ENCODE measurements around the gene SGSM1.

Gene SGSM1

GRCh38 chr22:24935771-24936483 lies 129.9 kb downstream of the SGSM1 start:
- Histone ChIP-seq H3K4me3 (ENCODE audit: low read depth, low read length) (no peak overlapping the region), H3K4me1 (ENCODE audit: control insufficient read depth, insufficient read depth, low read length) (no peaks in the 10 kb centered on the region), H3K36me3 (ENCODE audit: control insufficient read depth in 2 of 2, insufficient read depth in 1 of 2, low read length in 2 of 2) (no peaks in the 10 kb centered on the region), H3K27ac (ENCODE audit: extremely low read depth, low read depth, low read length) (no peak overlapping the region), H3K9me3 (ENCODE audit: control insufficient read depth, insufficient read depth, low read depth, low read length) (no peaks in the 10 kb centered on the region)
- peak; percentile 83 for TF ChIP-seq ZNF366 (tag by site-specific recombination; conservative IDR thresholded peaks at IDR 0.05)
- peak; percentile 82 for TF ChIP-seq ZFHX2 (tag by site-specific recombination; conservative IDR thresholded peaks at IDR 0.05)
- TF ChIP-seq ZBTB17 (tag by site-specific recombination; IDR thresholded peaks at IDR 0.05), result peak; percentile 73
- 0 out of 2 replicates have a peak, but pooled peaks have one; percentile 6 for TF ChIP-seq ZNF133 (tag by site-specific recombination; IDR thresholded peaks at IDR 0.05)
- TF ChIP-seq ZBTB44 (tag by site-specific recombination; IDR thresholded peaks at IDR 0.05), result no peak
- no peak for TF ChIP-seq ZNF792 (tag by site-specific recombination; IDR thresholded peaks at IDR 0.05)
- 0 out of 2 replicates have a peak, but pooled peaks have one; percentile 9 for TF ChIP-seq ZNF398 (tag by site-specific recombination; IDR thresholded peaks at IDR 0.05)
- peak; percentile 97 for TF ChIP-seq EGR2 (tag by site-specific recombination; IDR thresholded peaks at IDR 0.05; ENCODE audit: low read depth)
- TF ChIP-seq ZSCAN5A (tag by site-specific recombination; IDR thresholded peaks at IDR 0.05), result 0 out of 2 replicates have a peak, but pooled peaks have one; percentile 12
- no peak for TF ChIP-seq ZNF175 (tag by site-specific recombination; IDR thresholded peaks at IDR 0.05)
- CTCF ChIA-PET, result interaction anchor here (0.7 to 7.7 kb wide), 5 partner anchors 9 to 219 kb away, joined by 3 to 300 read pairs (median 7); no protein-coding TSS in a partner anchor
- POLR2A ChIA-PET, result interaction anchor here (0.6 kb wide), 1 partner anchor 160 kb away, joined by 3 read pairs; no protein-coding TSS in a partner anchor

GRCh38 chr22:24937114-24937513 lies 131.1 kb downstream of the SGSM1 start:
- no peaks in the 10 kb centered on the region for H3K4me1 ChIP-seq (ENCODE audit: control insufficient read depth, insufficient read depth, low read length)
- TF ChIP-seq CTCF (tag by site-specific recombination; IDR thresholded peaks at IDR 0.05) (peak; percentile 67), ZNF654 (tag by site-specific recombination; IDR thresholded peaks at IDR 0.05; ENCODE audit: low read depth) (peak; percentile 54), SCRT1 (tag by site-specific recombination; IDR thresholded peaks at IDR 0.05; ENCODE audit: borderline replicate concordance) (peak; percentile 81; the same call in 1 of the 2 replicates), ZNF521 (tag by site-specific recombination; IDR thresholded peaks at IDR 0.05) (no peak), ZBTB17 (tag by site-specific recombination; IDR thresholded peaks at IDR 0.05) (peak; percentile 54; the same call in 1 of the 2 replicates), SCRT2 (tag by site-specific recombination; IDR thresholded peaks at IDR 0.05) (peak; percentile 91)
- POLR2A ChIA-PET, result interaction anchor here (0.9 kb wide), 1 partner anchor 120 kb away, joined by 4 read pairs; no protein-coding TSS in a partner anchor
- no peak overlapping the region for H3K27ac ChIP-seq (ENCODE audit: extremely low read depth, low read depth, low read length)
- no peak overlapping the region for H3K4me3 ChIP-seq (ENCODE audit: low read depth, low read length)
- H3K36me3 ChIP-seq (ENCODE audit: control insufficient read depth in 2 of 2, insufficient read depth in 1 of 2, low read length in 2 of 2), result no peaks in the 10 kb centered on the region
- CTCF ChIA-PET, result interaction anchor here (0.6 to 7.7 kb wide), 14 partner anchors 10 to 622 kb away, joined by 3 to 300 read pairs (median 8); partner anchors contain the start of genes KIAA1671 and LHFPL7
- H3K9me3 ChIP-seq (ENCODE audit: control insufficient read depth, insufficient read depth, low read depth, low read length), result no peaks in the 10 kb centered on the region
